ENCODE measurements around the gene ADAM30.

Gene ADAM30

DNA sequence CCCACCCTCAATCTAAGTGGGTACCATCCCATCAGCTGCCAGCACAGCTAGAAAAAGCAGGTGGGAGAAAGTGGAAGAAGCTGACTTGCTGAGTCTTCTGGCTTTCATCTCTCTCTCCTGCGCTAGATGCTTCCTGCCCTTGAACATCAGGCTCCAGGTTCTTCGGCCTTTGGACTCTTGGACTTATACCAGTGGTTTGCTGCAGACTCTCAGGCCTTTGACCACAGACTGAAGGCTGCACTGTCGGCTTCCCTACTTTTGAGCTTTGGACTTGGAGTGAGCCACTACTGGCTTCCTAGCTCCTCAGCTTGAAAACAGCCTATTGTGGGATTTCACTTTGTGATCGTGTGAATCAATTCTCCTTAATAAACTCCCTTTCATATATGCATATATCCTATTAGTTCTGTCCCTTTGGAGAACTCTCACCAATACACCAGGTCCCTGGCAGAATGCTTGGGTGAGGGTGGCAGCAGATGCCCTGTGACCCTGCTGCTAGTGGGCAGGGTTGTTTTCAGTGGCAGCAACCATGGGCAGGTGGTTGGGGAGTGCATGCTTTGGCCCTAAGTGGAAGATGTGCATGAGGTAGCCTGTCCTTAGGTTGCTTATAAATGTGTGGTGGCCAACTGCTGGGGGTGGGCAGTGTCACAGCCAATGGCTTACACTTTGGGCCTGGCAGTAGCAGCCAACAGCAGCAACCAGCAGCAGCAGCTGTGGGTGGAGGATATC lies 10.8 kb upstream of the ADAM30 start:
- DNase-seq = no peak

DNA sequence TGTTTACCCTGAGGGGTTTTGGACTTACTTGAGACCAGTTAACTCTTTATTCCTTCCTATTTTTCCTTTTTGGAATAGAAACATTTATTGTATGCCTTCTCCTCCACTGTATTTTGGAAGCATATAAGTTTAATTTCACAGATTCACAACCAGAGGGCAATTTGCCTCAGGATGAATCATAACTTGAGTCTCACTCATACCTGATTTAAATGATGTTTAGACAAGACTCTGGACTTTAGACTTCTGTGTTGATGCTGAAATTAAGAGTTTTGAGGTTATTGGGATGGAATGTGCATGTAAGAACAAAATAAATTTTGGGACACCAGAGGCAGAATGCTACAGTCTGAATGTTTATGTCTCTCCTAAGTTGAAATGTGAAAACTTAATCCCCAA lies 7.1 kb upstream of the ADAM30 start:
- DNase-seq = no peak

GRCh38 chr1:119902775-119903442 lies 6.6 kb upstream of the ADAM30 start:
- no peak for DNase-seq

DNA sequence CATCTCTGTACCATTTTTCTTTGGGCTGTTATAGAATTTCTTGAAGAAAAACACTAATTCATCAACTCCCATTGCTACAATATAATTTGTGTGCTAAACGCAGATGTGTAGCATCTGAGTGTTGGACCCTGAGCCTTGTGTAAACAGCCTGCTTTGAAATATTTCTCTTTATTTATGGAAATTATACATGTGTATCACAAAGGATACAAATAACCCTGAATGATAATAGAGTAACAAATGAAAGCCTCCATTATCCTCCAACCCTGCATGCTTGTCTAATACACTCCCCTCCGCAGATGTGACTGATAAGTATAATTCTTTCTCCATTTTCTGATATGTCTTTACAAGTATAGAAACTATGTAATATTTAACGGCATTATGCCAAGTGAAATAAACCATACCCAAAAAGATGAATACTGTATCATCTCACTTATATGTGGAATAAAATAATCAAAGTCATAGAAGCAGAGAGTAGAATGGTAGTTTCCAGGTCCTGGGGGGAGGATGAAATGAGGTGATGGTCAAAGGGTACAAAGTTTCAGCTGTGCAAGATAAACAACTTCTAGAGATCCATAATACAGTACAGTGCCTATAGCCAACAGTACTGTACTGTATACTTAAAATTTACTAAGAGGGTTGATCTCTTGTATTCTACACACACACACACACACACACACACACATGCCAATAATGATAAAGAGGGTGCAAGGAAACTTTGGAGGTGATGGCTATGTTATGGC lies 2.8 kb upstream of the ADAM30 start:
- DNase-seq = no peak

GRCh38 chr1:119898530-119898929 lies 2.2 kb upstream of the ADAM30 start:
- no peak for DNase-seq

DNA sequence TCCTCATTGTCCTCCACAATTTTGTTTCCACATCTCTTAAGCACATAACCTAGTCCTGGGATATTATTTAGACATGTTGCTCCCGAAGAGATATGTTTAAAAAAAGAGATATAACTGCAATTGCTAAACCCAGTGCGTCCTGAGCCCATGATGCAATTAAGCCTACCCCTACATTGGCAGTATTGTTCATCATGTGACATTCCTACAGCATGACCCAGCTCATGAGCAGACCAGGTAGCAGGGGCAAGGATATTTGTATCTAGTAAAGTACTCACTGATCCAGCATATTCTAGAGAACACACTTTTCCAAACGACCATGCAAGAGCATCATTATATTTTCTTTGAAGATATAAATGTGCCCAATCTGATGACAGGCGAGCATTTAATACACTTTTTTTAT lies 1.2 kb downstream of the ADAM30 start:
- DNase-seq = no peak

- DNase-seq = no peak
Measured at GRCh38 chr1:119893827-119894700, 2.3 kb downstream of the ADAM30 start.

DNA sequence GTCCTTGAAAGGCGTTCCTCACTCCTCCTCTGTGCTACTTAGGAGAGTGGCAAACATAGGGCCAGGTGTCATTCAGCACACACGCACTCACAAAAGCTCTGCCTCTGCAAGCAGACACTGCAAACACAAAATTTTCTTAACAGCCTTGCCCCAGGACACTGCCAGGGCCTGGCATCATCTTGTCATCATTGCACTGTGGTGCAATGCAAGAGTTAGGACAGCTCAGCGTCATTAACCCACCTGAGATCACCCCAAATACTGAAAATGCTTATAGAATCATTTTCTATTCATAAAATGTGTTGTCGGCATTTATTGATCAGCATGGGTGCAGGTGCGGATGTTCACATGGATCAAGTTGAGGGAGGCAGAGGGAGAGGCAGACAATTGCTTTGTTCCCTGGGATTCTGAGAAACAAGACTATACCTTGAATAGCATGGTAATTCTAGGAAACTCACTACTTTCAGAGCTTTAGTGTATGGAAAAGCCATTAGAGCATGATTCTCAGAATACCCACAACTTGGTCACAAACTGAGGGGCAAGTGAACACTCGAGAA lies 3.0 kb downstream of the ADAM30 start:
- no peak for DNase-seq

GRCh38 chr1:119891386-119891785 lies 4.9 kb downstream of the ADAM30 start:
- no peak for DNase-seq

DNA sequence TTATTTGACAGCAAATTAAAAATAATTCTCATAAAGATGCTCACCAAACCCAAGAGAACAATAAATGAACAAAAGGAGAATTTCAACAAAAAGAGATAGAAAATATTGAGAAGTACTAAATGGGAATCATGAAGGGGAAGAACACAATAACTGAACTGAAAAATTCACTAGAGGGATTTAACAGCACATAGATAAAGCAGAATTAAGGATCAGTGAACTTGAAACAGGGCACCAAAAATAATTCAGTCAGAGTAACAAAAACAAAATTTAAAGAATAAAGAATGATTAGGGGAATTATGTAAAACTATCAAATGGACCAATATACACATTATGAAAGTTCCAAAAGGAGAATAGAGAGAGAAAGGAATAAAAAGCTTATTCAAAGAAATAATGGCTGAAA lies 7.8 kb downstream of the ADAM30 start:
- DNase-seq = no peak

GRCh38 chr1:119887427-119887826 lies 8.9 kb downstream of the ADAM30 start:
- DNase-seq = no peak

DNA sequence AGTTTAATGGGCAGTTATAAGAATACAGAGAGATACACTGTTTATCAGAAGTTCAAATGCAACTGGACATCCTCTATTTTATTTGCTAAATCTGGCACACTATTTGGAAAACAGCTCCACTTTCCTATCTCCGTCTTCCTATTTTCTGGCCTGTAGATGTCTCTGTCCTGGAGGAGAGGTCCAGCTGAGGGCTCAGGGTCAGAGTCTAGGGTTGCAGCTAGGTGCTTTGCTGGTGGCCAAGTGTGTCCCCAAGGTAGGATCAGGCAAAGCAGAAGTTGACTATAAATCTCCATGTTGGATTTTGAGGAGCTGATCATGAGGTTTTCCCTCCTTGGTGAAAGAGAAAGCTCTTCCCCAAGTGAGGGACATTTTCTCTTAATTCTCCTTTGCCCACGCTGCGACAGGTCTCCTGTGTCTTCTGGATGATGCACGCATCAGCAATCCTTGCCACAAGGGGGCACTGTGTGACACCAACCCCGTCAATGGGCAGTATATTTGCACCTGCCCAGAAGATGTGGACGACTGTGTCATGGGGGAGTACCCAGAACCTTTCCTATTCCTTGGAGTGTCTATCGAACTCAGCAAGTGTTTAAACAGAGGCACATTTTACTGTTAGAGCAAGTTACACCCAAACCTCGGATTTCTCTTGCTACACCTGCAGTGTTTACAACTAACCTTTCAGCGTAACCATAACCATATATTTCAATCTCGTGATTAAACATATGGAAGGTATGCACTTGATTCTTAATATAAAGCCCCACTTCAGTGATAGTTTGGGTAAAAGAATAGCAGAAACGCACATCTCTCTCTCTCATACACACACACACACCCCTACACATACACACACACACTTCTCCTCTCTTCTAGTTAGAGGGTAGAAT lies 10.2 kb downstream of the ADAM30 start:
- DNase-seq = no peak

GRCh38 chr1:119884711-119885110 lies 11.6 kb downstream of the ADAM30 start:
- no peak for DNase-seq

DNA sequence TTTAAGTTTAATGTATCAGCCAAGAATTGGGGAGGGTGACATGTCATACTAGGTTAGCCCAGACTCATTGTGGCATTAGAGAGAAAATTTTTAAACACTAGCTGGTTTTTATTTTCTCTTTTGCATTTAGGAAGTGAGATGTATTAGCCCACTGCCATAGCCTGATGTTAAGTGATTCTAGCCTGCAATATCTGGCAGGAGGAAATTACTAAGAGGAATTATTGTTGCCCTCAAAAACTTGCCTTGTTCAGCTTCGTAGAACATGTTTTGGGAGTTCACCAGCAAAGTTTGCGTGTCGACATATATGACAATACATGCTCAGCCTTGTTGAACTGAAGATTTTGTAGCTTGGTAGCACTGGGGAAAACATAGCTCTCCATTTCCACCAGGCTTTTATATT lies 12.5 kb downstream of the ADAM30 start:
- no peak for DNase-seq

DNA sequence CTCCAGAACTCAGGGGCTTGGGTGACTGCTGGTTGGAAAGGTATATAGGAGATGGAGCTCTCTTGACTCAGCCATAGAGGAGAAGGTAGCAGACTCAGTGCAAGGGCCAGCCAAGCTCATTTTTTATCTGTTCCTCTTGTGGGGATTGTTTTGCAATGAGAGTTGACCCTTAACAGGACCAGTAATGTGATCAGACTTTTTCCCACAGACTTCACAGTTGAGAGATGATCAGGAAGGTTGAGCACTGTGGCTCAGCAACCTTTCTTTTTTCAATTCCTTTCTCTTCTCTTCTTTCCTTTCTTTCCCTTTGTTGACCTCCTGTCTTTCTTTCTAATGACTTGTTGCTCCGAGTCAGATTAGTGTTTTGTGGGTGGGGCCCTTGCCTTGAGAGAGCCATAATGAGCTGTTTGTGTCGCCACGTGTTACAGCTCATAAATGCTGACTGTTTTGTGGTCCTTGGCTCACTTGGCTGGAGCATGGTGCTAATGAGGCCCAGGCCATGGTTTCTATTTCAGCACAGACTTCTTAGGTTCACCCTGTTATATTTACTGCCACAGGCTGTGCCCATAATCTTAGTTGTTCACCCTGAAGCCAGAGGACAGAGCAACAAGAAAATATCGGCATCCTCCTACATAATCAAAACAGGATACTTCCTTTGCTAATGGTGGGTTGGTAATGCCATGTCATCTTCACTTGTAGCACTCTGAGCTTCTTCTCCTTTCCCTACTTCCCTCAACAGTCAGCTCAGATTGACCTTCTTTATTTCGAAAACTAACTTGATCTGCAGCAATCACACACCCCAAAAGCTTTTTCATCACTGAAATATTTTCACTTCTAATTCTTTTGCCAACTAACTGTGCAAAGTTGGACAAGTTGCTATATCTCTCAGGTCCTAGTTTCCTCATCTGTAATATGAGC lies 13.9 kb downstream of the ADAM30 start:
- no peak for DNase-seq

DNA sequence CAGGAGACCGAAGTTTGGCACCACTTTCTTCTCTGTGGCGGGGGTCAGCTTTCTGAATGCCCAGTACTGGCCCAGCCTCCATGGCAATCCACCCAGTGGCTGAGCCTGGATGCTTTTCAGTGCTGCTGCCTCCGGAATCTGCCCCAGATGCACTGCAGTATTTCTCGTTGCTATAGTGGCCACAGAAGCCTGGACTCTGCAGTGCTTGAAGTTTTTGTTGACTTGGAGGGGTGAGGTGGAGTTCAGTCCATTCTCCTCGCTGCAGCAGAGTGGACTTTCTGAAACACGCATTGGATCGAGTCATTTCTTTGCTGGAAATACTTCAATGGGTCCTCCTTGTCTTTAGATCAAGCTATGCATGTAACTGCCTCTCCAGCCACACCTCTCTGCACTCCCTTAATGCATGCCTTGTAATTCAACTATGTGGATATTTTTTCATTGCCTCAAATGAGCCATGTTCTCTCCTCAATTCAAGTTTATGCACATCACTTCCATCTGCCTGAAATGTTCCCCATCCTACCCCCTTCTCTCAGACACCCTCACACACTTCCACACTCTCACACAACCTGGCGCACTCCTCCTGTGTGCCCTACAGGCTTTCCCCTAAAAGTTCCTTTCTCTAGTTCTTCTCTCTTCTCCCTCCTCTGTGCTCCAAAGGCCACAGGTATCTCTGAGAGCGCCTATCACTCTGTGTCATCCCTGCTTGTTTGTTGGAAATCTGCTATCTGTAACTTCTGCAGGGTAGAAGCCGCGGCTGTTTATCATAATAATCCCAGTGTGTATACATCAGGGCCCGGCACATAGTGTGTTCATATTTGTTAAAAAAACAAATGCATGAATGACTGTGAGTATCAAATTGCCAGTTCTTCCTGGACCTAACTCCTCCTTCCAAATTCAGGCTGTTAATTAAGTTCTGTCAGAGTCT lies 16.5 kb downstream of the ADAM30 start:
- DNase-seq = no peak

GRCh38 chr1:119878171-119878570 lies 18.1 kb downstream of the ADAM30 start:
- no peak for DNase-seq

- DNase-seq = no peak
Measured at GRCh38 chr1:119874186-119874585, 22.1 kb downstream of the ADAM30 start.

Measured in SIG-M5 (cell line).